ENCODE results near the gene LAMB3.

Gene LAMB3

GRCh38 chr1:209673631-209674417, 21.6 kb upstream of the LAMB3 start:
- no peak overlapping the region for H3K4me3 ChIP-seq (ENCODE audit: low read length)
- TF ChIP-seq, protein P1, sequence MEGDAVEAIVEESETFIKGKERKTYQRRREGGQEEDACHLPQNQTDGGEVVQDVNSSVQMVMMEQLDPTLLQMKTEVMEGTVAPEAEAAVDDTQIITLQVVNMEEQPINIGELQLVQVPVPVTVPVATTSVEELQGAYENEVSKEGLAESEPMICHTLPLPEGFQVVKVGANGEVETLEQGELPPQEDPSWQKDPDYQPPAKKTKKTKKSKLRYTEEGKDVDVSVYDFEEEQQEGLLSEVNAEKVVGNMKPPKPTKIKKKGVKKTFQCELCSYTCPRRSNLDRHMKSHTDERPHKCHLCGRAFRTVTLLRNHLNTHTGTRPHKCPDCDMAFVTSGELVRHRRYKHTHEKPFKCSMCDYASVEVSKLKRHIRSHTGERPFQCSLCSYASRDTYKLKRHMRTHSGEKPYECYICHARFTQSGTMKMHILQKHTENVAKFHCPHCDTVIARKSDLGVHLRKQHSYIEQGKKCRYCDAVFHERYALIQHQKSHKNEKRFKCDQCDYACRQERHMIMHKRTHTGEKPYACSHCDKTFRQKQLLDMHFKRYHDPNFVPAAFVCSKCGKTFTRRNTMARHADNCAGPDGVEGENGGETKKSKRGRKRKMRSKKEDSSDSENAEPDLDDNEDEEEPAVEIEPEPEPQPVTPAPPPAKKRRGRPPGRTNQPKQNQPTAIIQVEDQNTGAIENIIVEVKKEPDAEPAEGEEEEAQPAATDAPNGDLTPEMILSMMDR (conservative IDR thresholded peaks at IDR 0.05; ENCODE audit: low read length): no peak
- peak; percentile 35 for DNase-seq (ENCODE audit: low read depth)

DNA sequence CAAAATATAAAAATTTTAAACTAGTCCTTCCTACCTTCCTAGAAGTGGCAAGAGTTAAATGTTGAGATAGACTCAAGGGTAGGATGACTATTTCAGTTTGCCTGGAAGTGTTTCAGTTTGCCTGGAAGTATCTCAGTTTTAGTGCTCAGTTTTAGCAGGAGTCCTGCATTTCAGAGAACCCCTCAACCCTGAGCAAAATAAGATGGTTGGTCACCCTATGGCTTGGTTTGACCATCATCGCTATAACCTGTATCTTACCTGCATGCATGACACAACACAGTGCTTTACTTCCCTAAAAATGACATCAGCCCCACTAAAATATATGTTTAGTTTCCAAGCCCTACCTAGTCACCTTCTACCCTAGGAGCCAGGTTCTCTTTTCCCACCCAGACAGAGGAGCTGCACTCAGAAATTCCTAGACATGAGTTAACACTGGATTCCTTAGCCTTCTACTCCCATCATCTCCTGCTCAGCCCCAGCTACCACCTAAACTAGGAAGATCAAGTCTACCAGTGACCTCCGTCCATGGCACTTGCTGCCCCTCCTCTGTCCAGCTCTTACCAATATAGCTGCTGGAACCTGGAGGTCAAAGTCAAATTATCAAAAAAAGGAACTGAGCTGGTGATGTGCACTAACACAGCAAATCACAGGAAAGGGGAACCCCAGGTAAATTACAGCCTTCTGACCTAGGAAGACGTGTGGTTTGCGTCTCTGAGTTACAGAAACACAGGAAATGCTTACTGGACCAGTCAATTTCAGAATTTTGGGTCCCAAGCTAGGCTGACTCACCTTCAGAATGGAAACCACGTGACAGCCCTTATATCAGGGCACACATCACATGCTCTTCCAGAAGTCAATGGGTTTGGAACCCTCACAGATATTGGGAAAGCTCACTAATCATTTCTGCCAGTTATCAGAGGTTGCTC, 20.7 kb upstream of the LAMB3 start:
- H3K4me3 ChIP-seq (ENCODE audit: low read length): no peak overlapping the region
- TF ChIP-seq, protein P1 (conservative IDR thresholded peaks at IDR 0.05; ENCODE audit: low read length): no peak
- DNase-seq (ENCODE audit: low read depth): peak; percentile 39

DNA sequence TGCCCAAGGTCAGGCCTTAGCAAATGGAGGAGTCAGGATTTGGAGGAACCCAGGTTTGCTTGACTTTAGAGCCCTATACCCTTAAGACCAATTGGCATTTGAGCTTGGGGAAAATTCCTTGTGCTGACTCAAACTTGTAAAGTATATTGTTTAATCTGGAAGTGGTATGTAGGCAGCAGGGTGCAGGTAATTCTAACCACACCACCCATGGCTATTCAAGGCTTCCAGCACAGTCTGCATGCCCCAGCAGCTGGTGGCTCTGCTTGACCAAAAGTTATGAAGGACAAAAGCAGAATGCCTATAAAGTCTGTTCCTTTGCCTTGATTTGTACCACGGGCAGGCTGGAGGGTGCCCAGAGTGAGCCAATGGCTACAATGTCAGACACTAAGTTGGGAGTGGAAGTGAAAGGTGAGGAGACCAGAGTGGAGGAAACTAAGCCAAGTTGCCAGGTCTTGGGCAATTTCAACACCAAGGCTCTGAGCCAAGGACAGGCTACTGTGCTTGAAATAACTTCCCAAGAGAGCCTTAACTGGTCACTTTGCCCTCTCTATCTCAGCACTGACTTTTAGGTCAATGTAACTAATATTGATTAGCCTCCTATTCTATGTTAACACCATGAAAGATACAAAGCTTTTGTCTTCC, 18.3 kb upstream of the LAMB3 start:
- no peak for DNase-seq (ENCODE audit: low read depth)
- H3K4me3 ChIP-seq (ENCODE audit: low read length): no peak overlapping the region
- TF ChIP-seq, protein P1 (conservative IDR thresholded peaks at IDR 0.05; ENCODE audit: low read length): no peak

DNA sequence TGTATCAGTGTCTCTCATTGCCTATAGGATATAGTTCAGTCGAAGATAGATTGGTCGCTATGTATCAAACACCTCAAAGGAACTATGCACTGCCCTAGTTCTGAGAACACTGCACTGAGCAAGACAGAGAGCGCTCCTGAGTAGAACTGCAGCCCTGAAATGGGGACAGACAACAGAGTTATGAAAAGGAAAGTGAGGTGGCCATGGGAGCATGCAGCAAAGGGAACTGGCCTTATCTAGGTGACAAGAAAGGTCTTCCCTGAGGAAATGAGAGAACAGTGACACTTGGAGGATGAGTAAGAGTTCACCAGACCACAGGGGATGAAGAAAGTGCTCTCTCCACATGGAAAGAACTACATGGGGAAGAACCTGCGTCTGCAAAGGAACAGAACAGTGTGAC, 15.5 kb upstream of the LAMB3 start:
- TF ChIP-seq, protein P1 (conservative IDR thresholded peaks at IDR 0.05; ENCODE audit: low read length): no peak
- no peak for DNase-seq (ENCODE audit: low read depth)
- H3K4me3 ChIP-seq (ENCODE audit: low read length): no peak overlapping the region

- DNase-seq (ENCODE audit: low read depth): no peak
- TF ChIP-seq, protein P1 (conservative IDR thresholded peaks at IDR 0.05; ENCODE audit: low read length): no peak
- no peak overlapping the region for H3K4me3 ChIP-seq (ENCODE audit: low read length)
Observed at GRCh38 chr1:209667103-209667502, 14.9 kb upstream of the LAMB3 start.

DNA sequence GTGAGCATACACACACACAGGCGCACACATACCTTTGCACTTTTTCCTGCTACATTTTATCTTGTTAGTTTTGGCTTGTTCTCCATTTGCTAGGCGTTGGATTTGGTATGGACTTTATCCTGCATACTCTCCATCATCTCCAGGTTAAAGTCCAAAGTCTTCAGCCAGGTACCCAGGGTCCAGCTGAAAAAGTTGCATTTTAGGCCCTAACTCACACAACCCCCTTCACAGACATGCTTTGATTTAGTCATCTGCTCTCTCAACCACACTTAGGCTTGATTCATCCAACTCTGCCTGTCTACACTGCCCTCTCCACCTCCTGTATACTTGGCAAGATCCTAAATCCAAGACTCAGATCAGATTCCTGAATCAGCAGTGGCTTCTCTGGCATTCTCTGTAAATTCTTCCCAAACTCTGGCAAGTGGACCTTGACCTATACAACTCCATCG, 10.7 kb upstream of the LAMB3 start:
- no peak for DNase-seq (ENCODE audit: low read depth)
- TF ChIP-seq, protein P1 (conservative IDR thresholded peaks at IDR 0.05; ENCODE audit: low read length): no peak

More for the DNA sequence above, 10.7 kb upstream of the LAMB3 start:
- no peak overlapping the region for H3K4me3 ChIP-seq (ENCODE audit: low read length)

Data from AG10803 (cell line).